HG02938 (cell line): ENCODE data around the gene CEACAM16.
"Not testable (repeated sequence)": the region's sequence is repeated elsewhere in the genome, so short reads cannot be mapped to it uniquely, and the experiment has no call there.

Experiments used
- ATAC-seq: cut with Tn5 transposase; IDR thresholded peaks from one replicate; pipeline ENCODE4 v1.9.1; 2021; ENCODE audit warnings: mild to moderate bottlenecking, moderate library complexity; ENCODE audit not compliant: unreplicated experiment

Gene CEACAM16

GRCh38 chr19:44698492-44699201, at the start of gene CEACAM16:
Gene CEACAM16, plus strand, starts transcription at chr19:44699151. Its CDS starts 2,306 bp downstream, at chr19:44701457.
- ATAC-seq: no peak

GRCh38 chr19:44649578-44650145, 49.3 kb upstream of the CEACAM16 start:
- no peak for ATAC-seq

- no peak for ATAC-seq
Observed at GRCh38 chr19:44653343-44653742, 45.6 kb upstream of the CEACAM16 start.

GRCh38 chr19:44653977-44654774, 44.8 kb upstream of the CEACAM16 start:
- ATAC-seq: peak; percentile 82

GRCh38 chr19:44657211-44657921, 41.6 kb upstream of the CEACAM16 start:
- ATAC-seq: no peak

GRCh38 chr19:44658069-44658733, 40.8 kb upstream of the CEACAM16 start:
- no peak for ATAC-seq

GRCh38 chr19:44660081-44660480, 38.9 kb upstream of the CEACAM16 start:
- ATAC-seq: no peak

GRCh38 chr19:44661205-44661604, 37.7 kb upstream of the CEACAM16 start:
- ATAC-seq: no peak

GRCh38 chr19:44661904-44662303, 37.0 kb upstream of the CEACAM16 start:
- no peak for ATAC-seq

- ATAC-seq: no peak
Observed at GRCh38 chr19:44662691-44663385, 36.1 kb upstream of the CEACAM16 start.

- no peak for ATAC-seq
Observed at GRCh38 chr19:44663996-44664395, 35.0 kb upstream of the CEACAM16 start.

GRCh38 chr19:44664976-44665375, 34.0 kb upstream of the CEACAM16 start:
- no peak for ATAC-seq

GRCh38 chr19:44666852-44667556, 31.9 kb upstream of the CEACAM16 start:
- ATAC-seq: no peak

GRCh38 chr19:44668985-44669764, 29.8 kb upstream of the CEACAM16 start:
- ATAC-seq: no peak

GRCh38 chr19:44670027-44670426, 28.9 kb upstream of the CEACAM16 start:
- not testable (repeated sequence) for ATAC-seq

- no peak for ATAC-seq
Observed at GRCh38 chr19:44671400-44671799, 27.6 kb upstream of the CEACAM16 start, which contains the start of gene CEACAM19. Gene CEACAM19, plus strand, starts transcription at chr19:44671482. Its CDS starts 450 bp downstream, at chr19:44671932.

GRCh38 chr19:44672226-44672625, 26.7 kb upstream of the CEACAM16 start:
- ATAC-seq: no peak

GRCh38 chr19:44673510-44673909, 25.4 kb upstream of the CEACAM16 start:
- no peak for ATAC-seq

GRCh38 chr19:44675521-44675920, 23.4 kb upstream of the CEACAM16 start:
- ATAC-seq: no peak
